Fibroblast of skin of left quadriceps (primary cell): ENCODE results near the gene CUL4A.
"Not testable (repeated sequence)": the region's sequence is repeated elsewhere in the genome, so short reads cannot be mapped to it uniquely, and the experiment has no call there.

Experiments
- DNase-seq, 2 experiments: peaks; one replicate each; pipeline ENCODE4 v3.0.0-alpha.2; 2013; ENCODE audit warnings: low read depth in 2 of 2

The CUL4A gene

GRCh38 chr13:113292021-113292862, 82.8 kb downstream of the CUL4A start:
- no peak for DNase-seq

- DNase-seq = no peak
Measured at GRCh38 chr13:113293686-113294085, 84.3 kb downstream of the CUL4A start.

DNA sequence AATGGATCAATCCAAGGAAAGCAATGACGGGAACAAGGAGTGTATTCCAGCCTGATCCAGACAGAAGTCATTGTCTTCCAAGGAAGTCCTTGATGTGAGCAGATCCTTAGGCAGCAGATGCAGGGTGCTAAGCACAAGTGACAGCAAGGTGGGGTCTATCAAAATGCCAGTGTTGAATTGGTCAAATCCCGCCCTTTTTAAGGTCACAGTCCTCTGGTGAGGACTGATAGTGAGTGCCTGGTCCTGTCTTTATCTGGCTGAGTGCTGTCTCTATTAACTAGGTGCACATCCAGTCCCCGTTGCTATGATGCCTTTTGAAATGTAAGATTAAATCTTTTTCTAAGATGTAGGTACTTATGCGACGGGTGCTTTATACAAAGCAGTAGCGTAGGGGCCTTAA, 86.4 kb downstream of the CUL4A start:
- DNase-seq = no peak

DNA sequence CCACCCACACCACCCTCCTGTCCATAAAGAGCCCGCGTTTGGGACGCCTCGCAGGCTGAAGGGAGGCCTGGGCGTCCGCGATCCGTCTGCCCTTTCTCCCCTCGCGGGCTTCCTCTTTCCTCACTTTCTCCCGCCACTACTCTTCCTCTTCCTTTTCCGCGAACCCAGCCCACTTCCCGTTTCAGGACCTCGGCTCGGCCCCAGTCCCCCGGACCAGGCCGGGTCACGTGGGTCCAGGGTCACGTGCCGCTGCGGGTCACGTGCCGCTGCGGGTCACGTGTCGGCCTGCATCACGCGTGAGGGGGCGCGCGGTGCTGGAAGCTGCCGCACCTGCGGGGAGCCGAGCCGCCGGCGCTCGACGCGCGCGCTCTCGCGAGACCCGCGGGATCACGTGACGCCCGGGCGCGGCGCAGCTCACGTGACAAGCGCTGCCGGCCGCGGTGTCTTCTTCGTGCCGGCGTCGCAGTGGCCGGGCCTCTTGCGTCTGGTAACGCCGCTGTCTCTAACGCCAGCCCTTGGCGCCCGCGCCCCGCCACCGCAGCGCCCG, 87.5 kb downstream of the CUL4A start, which contains the start of gene LAMP1:
Gene LAMP1 (plus strand): TSS at position 417 of the 547 bp plus-strand sequence. CDS start 196 bp downstream, outside the sequence.
- DNase-seq = peak; percentile 97 to 98

GRCh38 chr13:113297370-113298042, 88.1 kb downstream of the CUL4A start:
- no peak for DNase-seq

GRCh38 chr13:113298043-113298945, 88.9 kb downstream of the CUL4A start:
- DNase-seq = no peak

DNA sequence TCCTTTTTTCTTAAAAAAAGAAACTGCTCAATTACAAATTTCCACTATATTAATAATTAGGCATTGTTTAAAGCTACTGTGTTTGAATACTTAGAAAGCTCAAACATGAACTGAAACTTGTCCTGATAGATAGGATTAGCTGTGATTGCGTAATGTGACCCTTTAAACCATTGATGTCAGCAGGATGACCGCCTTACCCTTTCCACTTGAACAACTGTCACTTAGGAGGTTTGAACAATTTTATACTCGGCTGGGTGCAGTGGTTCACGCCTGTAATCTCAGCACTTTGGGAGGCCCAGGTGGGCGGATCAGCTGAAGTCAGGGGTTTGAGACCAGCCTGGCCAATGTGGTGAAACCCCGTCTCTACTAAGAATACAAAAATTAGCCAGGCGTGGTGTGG, 90.5 kb downstream of the CUL4A start:
- no peak for DNase-seq

GRCh38 chr13:113302986-113303385, 93.6 kb downstream of the CUL4A start:
- DNase-seq = no peak

GRCh38 chr13:113304121-113304520, 94.7 kb downstream of the CUL4A start:
- DNase-seq = no peak

- DNase-seq = no peak
Measured at GRCh38 chr13:113305208-113305607, 95.8 kb downstream of the CUL4A start.

- no peak for DNase-seq
Measured at GRCh38 chr13:113307491-113307890, 98.1 kb downstream of the CUL4A start.

DNA sequence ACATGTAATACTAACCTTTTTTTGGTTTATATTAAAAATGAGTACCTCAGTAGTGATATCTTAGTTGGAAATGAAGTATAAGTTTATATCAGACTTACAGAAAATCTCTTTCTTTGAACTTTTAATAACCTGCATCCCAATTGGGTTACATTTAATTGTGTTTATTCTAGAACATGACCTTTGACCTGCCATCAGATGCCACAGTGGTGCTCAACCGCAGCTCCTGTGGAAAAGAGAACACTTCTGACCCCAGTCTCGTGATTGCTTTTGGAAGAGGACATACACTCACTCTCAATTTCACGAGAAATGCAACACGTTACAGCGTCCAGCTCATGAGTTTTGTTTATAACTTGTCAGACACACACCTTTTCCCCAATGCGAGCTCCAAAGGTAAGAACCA, 100.1 kb downstream of the CUL4A start:
- no peak for DNase-seq

GRCh38 chr13:113314112-113314511, 104.7 kb downstream of the CUL4A start:
- not testable (repeated sequence) for DNase-seq

DNA sequence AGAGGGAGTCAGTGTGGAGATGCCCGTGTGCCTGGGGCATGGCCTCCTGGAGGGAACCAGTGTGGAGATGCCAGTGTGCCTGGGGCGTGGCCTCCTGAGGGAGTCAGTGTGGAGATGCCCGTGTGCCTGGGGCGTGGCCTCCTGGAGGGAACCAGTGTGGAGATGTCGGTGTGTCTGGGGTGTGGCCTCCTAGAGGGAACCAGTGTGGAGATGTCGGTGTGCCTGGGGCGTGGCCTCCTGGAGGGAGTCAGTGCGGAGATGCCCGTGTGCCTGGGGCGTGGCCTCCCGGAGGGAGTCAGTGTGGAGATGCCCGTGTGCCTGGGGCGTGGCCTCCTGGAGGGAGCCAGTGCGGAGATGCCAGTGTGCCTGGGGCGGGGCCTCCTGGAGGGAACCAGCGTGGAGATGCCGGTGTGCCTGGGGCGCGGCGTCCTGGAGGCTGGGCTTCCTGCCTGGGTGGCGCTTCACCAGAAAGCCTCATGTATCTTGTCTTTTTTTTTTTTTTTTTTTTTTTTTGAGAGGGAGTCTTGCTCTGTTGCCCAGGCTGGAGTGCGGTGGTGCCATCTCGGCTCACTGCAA, 105.6 kb downstream of the CUL4A start:
- DNase-seq = not testable (repeated sequence)

GRCh38 chr13:113315992-113316391, 106.6 kb downstream of the CUL4A start:
- no peak for DNase-seq
